Hindlimb muscle (tissue), 1 donor: ENCODE results near the gene C17orf78. TPM values are rescaled to one million over a fixed set of nuclear protein-coding genes. Genes with fewer than 3 reads are reported as not detected.
A peak's percentile ranks its signal among the peaks of the same experiment; 100 is the strongest.
"Not testable (repeated sequence)": the region's sequence is repeated elsewhere in the genome, so short reads cannot be mapped to it uniquely, and the experiment has no call there.

Experiments
- DNase-seq: peaks from one replicate; pipeline ENCODE4 v3.0.0-alpha.2; 2013
- polyA plus RNA-seq: library from polyadenylated mRNA; unstranded; fragments of 120-200 nt; gene quantifications from one replicate; pipeline ENCODE4 v1.2.1, GENCODE V29; 2013; ENCODE audit not compliant: insufficient read length

Gene C17orf78
- polyA plus RNA-seq, result not detected

GRCh38 chr17:37375706-37376105, at the start of gene C17orf78:
C17orf78 (plus strand) TSS chr17:37375985; CDS start chr17:37376093, 108 bp downstream.
- no peak for DNase-seq

- DNase-seq, result no peak
Observed at GRCh38 chr17:37327341-37328090, 48.3 kb upstream of the C17orf78 start.

GRCh38 chr17:37338847-37339246, 36.9 kb upstream of the C17orf78 start:
- DNase-seq, result no peak

- no peak for DNase-seq
Observed at GRCh38 chr17:37339321-37339720, 36.5 kb upstream of the C17orf78 start.

GRCh38 chr17:37340804-37341203, 35.0 kb upstream of the C17orf78 start:
- DNase-seq, result no peak

GRCh38 chr17:37342589-37342988, 33.2 kb upstream of the C17orf78 start:
- DNase-seq, result no peak

GRCh38 chr17:37344519-37344918, 31.3 kb upstream of the C17orf78 start:
- no peak for DNase-seq

GRCh38 chr17:37346863-37347402, 28.9 kb upstream of the C17orf78 start:
- DNase-seq, result not testable (repeated sequence)

GRCh38 chr17:37356796-37357569, 18.8 kb upstream of the C17orf78 start:
- not testable (repeated sequence) for DNase-seq

- peak; percentile 63 for DNase-seq
Observed at GRCh38 chr17:37358098-37358829, 17.5 kb upstream of the C17orf78 start.

- peak; percentile 91 for DNase-seq
Observed at GRCh38 chr17:37358830-37359681, 16.7 kb upstream of the C17orf78 start.

GRCh38 chr17:37359682-37360188, 16.1 kb upstream of the C17orf78 start:
- DNase-seq, result peak; percentile 6

GRCh38 chr17:37360632-37361031, 15.2 kb upstream of the C17orf78 start:
- no peak for DNase-seq

GRCh38 chr17:37361543-37361942, 14.2 kb upstream of the C17orf78 start:
- no peak for DNase-seq

- DNase-seq, result no peak
Observed at GRCh38 chr17:37365589-37365988, 10.2 kb upstream of the C17orf78 start.

GRCh38 chr17:37368577-37368976, 7.2 kb upstream of the C17orf78 start:
- no peak for DNase-seq

GRCh38 chr17:37373530-37374159, 2.1 kb upstream of the C17orf78 start:
- peak; percentile 62 for DNase-seq

GRCh38 chr17:37382056-37382455, 6.3 kb downstream of the C17orf78 start:
- DNase-seq, result no peak

- no peak for DNase-seq
Observed at GRCh38 chr17:37384560-37385149, 8.9 kb downstream of the C17orf78 start.

- no peak for DNase-seq
Observed at GRCh38 chr17:37385474-37385990, 9.7 kb downstream of the C17orf78 start.
